ENCODE measurements around the gene SLC16A2.

Gene SLC16A2

DNA sequence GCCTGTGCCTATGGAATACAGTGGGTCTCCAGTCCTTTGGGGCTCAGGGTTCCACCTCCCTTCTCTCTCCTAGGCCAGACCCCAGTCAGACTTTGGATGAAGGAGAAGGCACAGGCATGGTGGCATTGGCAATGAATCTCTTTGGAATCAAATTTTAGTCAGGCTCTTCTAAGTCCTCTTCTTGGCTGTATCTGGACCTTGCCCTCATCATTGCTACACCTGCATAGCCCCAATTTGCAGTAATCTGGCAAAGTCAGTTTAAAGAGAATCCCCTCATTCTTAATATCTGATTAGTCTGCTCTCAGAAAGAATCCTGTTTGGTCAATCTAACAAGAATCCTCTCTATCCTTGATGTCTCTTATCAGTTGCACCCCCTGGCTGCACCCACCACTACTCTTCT lies 77.6 kb downstream of the SLC16A2 start:
- no peak overlapping the region for H3K4me2 ChIP-seq (ENCODE audit: low read depth, low read length, poor library complexity, severe bottlenecking)
- no peaks in the 10 kb centered on the region for H4K20me1 ChIP-seq (ENCODE audit: low read depth, low read length)
- no peak overlapping the region for H2AFZ ChIP-seq (ENCODE audit: low read depth, low read length, severe bottlenecking)
- TF ChIP-seq, protein P1, sequence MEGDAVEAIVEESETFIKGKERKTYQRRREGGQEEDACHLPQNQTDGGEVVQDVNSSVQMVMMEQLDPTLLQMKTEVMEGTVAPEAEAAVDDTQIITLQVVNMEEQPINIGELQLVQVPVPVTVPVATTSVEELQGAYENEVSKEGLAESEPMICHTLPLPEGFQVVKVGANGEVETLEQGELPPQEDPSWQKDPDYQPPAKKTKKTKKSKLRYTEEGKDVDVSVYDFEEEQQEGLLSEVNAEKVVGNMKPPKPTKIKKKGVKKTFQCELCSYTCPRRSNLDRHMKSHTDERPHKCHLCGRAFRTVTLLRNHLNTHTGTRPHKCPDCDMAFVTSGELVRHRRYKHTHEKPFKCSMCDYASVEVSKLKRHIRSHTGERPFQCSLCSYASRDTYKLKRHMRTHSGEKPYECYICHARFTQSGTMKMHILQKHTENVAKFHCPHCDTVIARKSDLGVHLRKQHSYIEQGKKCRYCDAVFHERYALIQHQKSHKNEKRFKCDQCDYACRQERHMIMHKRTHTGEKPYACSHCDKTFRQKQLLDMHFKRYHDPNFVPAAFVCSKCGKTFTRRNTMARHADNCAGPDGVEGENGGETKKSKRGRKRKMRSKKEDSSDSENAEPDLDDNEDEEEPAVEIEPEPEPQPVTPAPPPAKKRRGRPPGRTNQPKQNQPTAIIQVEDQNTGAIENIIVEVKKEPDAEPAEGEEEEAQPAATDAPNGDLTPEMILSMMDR (IDR thresholded peaks at IDR 0.05; ENCODE audit: insufficient read depth, low read length, poor library complexity, severe bottlenecking), result no peak
- no peak for TF ChIP-seq EZH2phosphoT487 (conservative IDR thresholded peaks at IDR 0.05; ENCODE audit: low read length)
- H3K79me2 ChIP-seq (ENCODE audit: insufficient read depth, low read length), result no peaks in the 10 kb centered on the region
- no peak overlapping the region for H3K9ac ChIP-seq (ENCODE audit: low read length)
- H3K4me3 ChIP-seq (ENCODE audit: insufficient read depth, low read length, poor library complexity, severe bottlenecking), result no peak overlapping the region
- H3K9me3 ChIP-seq (ENCODE audit: insufficient read depth, low read length), result no peaks in the 10 kb centered on the region
- H3K27ac ChIP-seq (ENCODE audit: low read depth, low read length), result no peak overlapping the region
- H3K9me2 ChIP-seq (replicated peaks; ENCODE audit: insufficient read depth, low read length), result no peaks in the 10 kb centered on the region
- H3F3A ChIP-seq (ENCODE audit: insufficient read depth), result no peaks in the 10 kb centered on the region
- H3K36me3 ChIP-seq (ENCODE audit: low read length), result no peaks in the 10 kb centered on the region
- no peaks in the 10 kb centered on the region for H3K27me3 ChIP-seq (ENCODE audit: low read length)

DNA sequence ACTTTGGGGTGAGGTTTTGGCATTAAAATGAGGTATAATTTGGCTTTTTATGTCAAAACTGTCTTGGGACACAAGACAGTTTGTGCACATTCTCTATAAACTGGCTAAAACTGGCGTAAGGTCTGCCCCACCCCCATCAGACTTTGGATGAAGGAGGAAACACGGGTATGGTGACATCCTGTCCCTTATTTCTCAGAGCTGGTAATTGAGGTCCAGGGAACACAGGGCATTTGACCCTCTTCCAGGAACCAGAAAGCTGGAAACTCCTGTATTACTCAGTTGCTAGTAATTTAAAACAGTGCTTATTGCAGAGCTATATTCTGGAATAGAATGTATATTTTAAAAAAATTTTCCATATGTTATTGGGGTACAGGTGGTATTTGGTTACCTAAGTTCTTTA lies 78.8 kb downstream of the SLC16A2 start:
- H3K4me3 ChIP-seq (ENCODE audit: insufficient read depth, low read length, poor library complexity, severe bottlenecking), result no peak overlapping the region
- H2AFZ ChIP-seq (ENCODE audit: low read depth, low read length, severe bottlenecking), result no peak overlapping the region
- H3K27me3 ChIP-seq (ENCODE audit: low read length), result no peaks in the 10 kb centered on the region
- H3K9me2 ChIP-seq (replicated peaks; ENCODE audit: insufficient read depth, low read length), result no peaks in the 10 kb centered on the region
- no peaks in the 10 kb centered on the region for H4K20me1 ChIP-seq (ENCODE audit: low read depth, low read length)
- H3K4me2 ChIP-seq (ENCODE audit: low read depth, low read length, poor library complexity, severe bottlenecking), result no peak overlapping the region
- no peaks in the 10 kb centered on the region for H3K9me3 ChIP-seq (ENCODE audit: insufficient read depth, low read length)
- no peak for TF ChIP-seq EZH2phosphoT487 (conservative IDR thresholded peaks at IDR 0.05; ENCODE audit: low read length)
- TF ChIP-seq, protein P1 (IDR thresholded peaks at IDR 0.05; ENCODE audit: insufficient read depth, low read length, poor library complexity, severe bottlenecking), result no peak
- no peaks in the 10 kb centered on the region for H3K79me2 ChIP-seq (ENCODE audit: insufficient read depth, low read length)
- no peaks in the 10 kb centered on the region for H3K36me3 ChIP-seq (ENCODE audit: low read length)
- H3F3A ChIP-seq (ENCODE audit: insufficient read depth), result no peaks in the 10 kb centered on the region
- no peak overlapping the region for H3K27ac ChIP-seq (ENCODE audit: low read depth, low read length)
- H3K9ac ChIP-seq (ENCODE audit: low read length), result no peak overlapping the region

DNA sequence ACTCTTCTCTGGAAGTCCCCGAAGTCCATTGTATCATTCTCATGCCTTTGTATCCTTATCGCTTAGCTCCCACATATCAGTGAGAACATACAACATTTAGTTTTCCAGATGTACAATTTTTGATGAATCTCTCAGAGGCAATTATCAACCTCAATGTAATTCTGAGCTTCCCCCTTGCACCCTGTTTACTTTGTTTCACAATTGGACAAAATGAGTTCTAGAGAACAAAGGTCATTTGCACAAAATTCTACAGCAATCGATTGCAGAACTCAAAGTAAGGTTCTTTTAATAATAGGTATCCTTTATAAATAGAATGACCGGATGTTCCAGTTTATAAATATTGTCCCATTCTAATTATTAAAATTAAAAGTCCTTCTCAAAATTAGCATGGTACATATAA lies 79.3 kb downstream of the SLC16A2 start:
- Histone ChIP-seq H3F3A (ENCODE audit: insufficient read depth) (no peaks in the 10 kb centered on the region), H4K20me1 (ENCODE audit: low read depth, low read length) (no peaks in the 10 kb centered on the region), H3K4me2 (ENCODE audit: low read depth, low read length, poor library complexity, severe bottlenecking) (no peak overlapping the region), H3K4me3 (ENCODE audit: insufficient read depth, low read length, poor library complexity, severe bottlenecking) (no peak overlapping the region), H3K9me2 (replicated peaks; ENCODE audit: insufficient read depth, low read length) (no peaks in the 10 kb centered on the region), H3K36me3 (ENCODE audit: low read length) (no peaks in the 10 kb centered on the region), H3K27ac (ENCODE audit: low read depth, low read length) (no peak overlapping the region), H3K9me3 (ENCODE audit: insufficient read depth, low read length) (no peaks in the 10 kb centered on the region), H3K79me2 (ENCODE audit: insufficient read depth, low read length) (no peaks in the 10 kb centered on the region), H3K27me3 (ENCODE audit: low read length) (no peaks in the 10 kb centered on the region), H2AFZ (ENCODE audit: low read depth, low read length, severe bottlenecking) (no peak overlapping the region), H3K9ac (ENCODE audit: low read length) (no peak overlapping the region)
- no peak for TF ChIP-seq EZH2phosphoT487 (conservative IDR thresholded peaks at IDR 0.05; ENCODE audit: low read length)

DNA sequence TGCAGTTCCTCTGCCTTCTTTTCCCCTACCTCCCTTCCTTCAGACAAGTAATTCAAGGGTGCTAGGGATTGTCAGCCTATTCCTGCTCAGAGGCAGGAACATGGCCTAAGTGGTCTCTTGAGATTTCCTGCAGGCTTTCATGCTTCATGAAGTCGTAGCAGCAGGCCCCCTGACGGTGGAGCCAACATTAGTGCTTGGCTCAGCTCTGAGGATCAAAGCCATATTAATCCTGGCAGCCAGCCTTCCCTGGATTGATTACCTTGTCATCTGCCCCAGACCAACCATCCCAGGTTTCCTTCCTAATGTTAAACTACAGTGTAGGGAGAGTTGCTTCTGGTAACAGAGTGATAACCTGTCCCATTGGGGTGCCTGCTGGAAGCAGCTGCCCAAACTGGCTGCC lies 84.1 kb downstream of the SLC16A2 start:
- no peaks in the 10 kb centered on the region for H3K9me2 ChIP-seq (replicated peaks; ENCODE audit: insufficient read depth, low read length)
- no peak overlapping the region for H3K9ac ChIP-seq (ENCODE audit: low read length)
- H3K36me3 ChIP-seq (ENCODE audit: low read length), result no peaks in the 10 kb centered on the region
- no peak overlapping the region for H3K27ac ChIP-seq (ENCODE audit: low read depth, low read length)
- TF ChIP-seq, protein P1 (IDR thresholded peaks at IDR 0.05; ENCODE audit: insufficient read depth, low read length, poor library complexity, severe bottlenecking), result no peak
- no peak for TF ChIP-seq EZH2phosphoT487 (conservative IDR thresholded peaks at IDR 0.05; ENCODE audit: low read length)
- H3K79me2 ChIP-seq (ENCODE audit: insufficient read depth, low read length), result no peaks in the 10 kb centered on the region
- no peak overlapping the region for H2AFZ ChIP-seq (ENCODE audit: low read depth, low read length, severe bottlenecking)
- H3K9me3 ChIP-seq (ENCODE audit: insufficient read depth, low read length), result no peaks in the 10 kb centered on the region
- no peaks in the 10 kb centered on the region for H4K20me1 ChIP-seq (ENCODE audit: low read depth, low read length)
- no peaks in the 10 kb centered on the region for H3K27me3 ChIP-seq (ENCODE audit: low read length)
- H3K4me3 ChIP-seq (ENCODE audit: insufficient read depth, low read length, poor library complexity, severe bottlenecking), result no peak overlapping the region
- H3K4me2 ChIP-seq (ENCODE audit: low read depth, low read length, poor library complexity, severe bottlenecking), result no peak overlapping the region
- H3F3A ChIP-seq (ENCODE audit: insufficient read depth), result no peaks in the 10 kb centered on the region
